Caco-2 (cell line): ENCODE data around the gene MYL12A. TPM values are rescaled to one million over a fixed set of nuclear protein-coding genes. Genes with fewer than 3 reads are reported as not detected.
A peak's percentile ranks its signal among the peaks of the same experiment; 100 is the strongest.
"Not testable (repeated sequence)": the region's sequence is repeated elsewhere in the genome, so short reads cannot be mapped to it uniquely, and the experiment has no call there.

Experiments
- BruUV-seq: library from RNA; stranded (reverse); fragments of 400-500 nt; replicated peaks from 2 replicates; lab custom pipeline; 2021; lab: Mats Ljungman, UMichigan
- CTCF ChIA-PET: fragments of 300-600 bp; sonication (Branson Sonifier 250); formaldehyde crosslinking; loops from one replicate; lab custom pipeline; 2022; ENCODE audit warnings: antibody characterized with exemption; lab: Charles Lee
- POLR2A ChIA-PET: fragments of 300-600 bp; sonication (Branson Sonifier 250); formaldehyde crosslinking; loops from one replicate; lab custom pipeline; 2022; ENCODE audit warnings: antibody characterized with exemption; lab: Charles Lee
- DNase-seq, 2 experiments: peaks; one replicate each; pipeline versions ENCODE4 v3.0.0 to v3.0.0-alpha.2; 2020 to 2022
- H3K27me3 ChIP-seq: replicated peaks from 2 replicates; pipeline ENCODE4 v1.6.0; 2011; ENCODE audit warnings: low read length; ENCODE audit not compliant: control insufficient read depth, insufficient read depth
- H3K36me3 ChIP-seq: 2 replicates; pipeline ENCODE4 v1.5.1; 2011; ENCODE audit warnings: low read length; ENCODE audit not compliant: control insufficient read depth, insufficient read depth
- H3K4me1 ChIP-seq: fragments of 250-450 bp; sonication (Bioruptor Pico); 2 replicates; pipeline ENCODE4 v1.5.1; 2020; ENCODE audit warnings: mild to moderate bottlenecking
- H3K4me3 ChIP-seq: 2 replicates; pipeline ENCODE4 v1.5.1; 2011; ENCODE audit warnings: low read depth, mild to moderate bottlenecking, control low read depth, low read length
- H3K9me3 ChIP-seq: fragments of 250-450 bp; sonication (Bioruptor Pico); 2 replicates; pipeline ENCODE4 v1.5.1; 2020; ENCODE audit warnings: mild to moderate bottlenecking, moderate library complexity
- H3K27ac Mint-ChIP-seq: one replicate; pipeline ENCODE4 v1.8.0; 2022; ENCODE audit warnings: mixed read lengths; ENCODE audit not compliant: unreplicated experiment
- H3K27me3 Mint-ChIP-seq: one replicate; pipeline ENCODE4 v1.8.0; 2022; ENCODE audit warnings: mixed read lengths; ENCODE audit not compliant: insufficient read depth, unreplicated experiment
- H3K36me3 Mint-ChIP-seq: one replicate; pipeline ENCODE4 v1.8.0; 2022; ENCODE audit warnings: mild to moderate bottlenecking, mixed read lengths; ENCODE audit not compliant: insufficient read depth, unreplicated experiment
- H3K4me1 Mint-ChIP-seq: one replicate; pipeline ENCODE4 v1.8.0; 2022; ENCODE audit warnings: low read depth, mixed read lengths; ENCODE audit not compliant: unreplicated experiment
- H3K4me3 Mint-ChIP-seq: one replicate; pipeline ENCODE4 v1.8.0; 2022; ENCODE audit warnings: mild to moderate bottlenecking, moderate library complexity, mixed read lengths; ENCODE audit not compliant: unreplicated experiment
- H3K9me3 Mint-ChIP-seq: one replicate; pipeline ENCODE4 v1.8.0; 2022; ENCODE audit warnings: mixed read lengths; ENCODE audit not compliant: unreplicated experiment
- CTCF ChIP-seq, 2 experiments: fragments of 200-600 bp in 1 of 2; IDR thresholded peaks; 1 replicate in 1 of 2; 2 replicates in 1 of 2; pipeline versions ENCODE4 v1.5.1 to v1.8.0; 2011 to 2022; ENCODE audit warnings: antibody characterized with exemption in 1 of 2, control low read depth in 1 of 2, inconsistent platforms in 1 of 2, low read depth in 1 of 2, low read length in 1 of 2, mild to moderate bottlenecking in 1 of 2, moderate library complexity in 1 of 2; ENCODE audit not compliant: insufficient read depth in 1 of 2, severe bottlenecking in 1 of 2, unreplicated experiment in 1 of 2
- intact Hi-C: fragments of 100-400 bp; cut with micrococcal nuclease; formaldehyde crosslinking; loops from one replicate; pipeline ENCODE4 v1.10.0; 2022; ENCODE audit not compliant: unreplicated experiment
- total RNA-seq: library from RNA; stranded (reverse); gene quantifications from 2 replicates; pipeline ENCODE4 v1.2.3, GENCODE V29; 2022

The MYL12A gene
- total RNA-seq, 1 experiment from 2014 or later = 272 TPM

GRCh38 chr18:3269914-3270299 lies 22.3 kb downstream of the MYL12A start:
- H3K4me1 ChIP-seq = peaks cover 41% of the 10 kb centered on the region
- Mint-ChIP-seq H3K4me3 (no peak overlapping the region), H3K36me3 (peaks cover 65% of the 10 kb centered on the region), H3K27me3 (no peaks in the 10 kb centered on the region), H3K27ac (no peak overlapping the region), H3K9me3 (no peaks in the 10 kb centered on the region), H3K4me1 (peaks cover 43% of the 10 kb centered on the region)
- intact Hi-C loops = no loop called here
- no peak overlapping the region for H3K4me3 ChIP-seq
- ChIA-PET CTCF (no interaction called here), POLR2A (no interaction called here)
- no peak for DNase-seq
- BruUV-seq = no TSS peak
- H3K9me3 ChIP-seq = no peaks in the 10 kb centered on the region
- no peaks in the 10 kb centered on the region for H3K27me3 ChIP-seq
- H3K36me3 ChIP-seq = no peaks in the 10 kb centered on the region
- TF ChIP-seq CTCF (IDR thresholded peaks at IDR 0.05; ENCODE audit: insufficient read depth in 1 of 2, low read depth in 1 of 2, low read length in 1 of 2, severe bottlenecking in 1 of 2, unreplicated experiment in 1 of 2) = no peak

DNA sequence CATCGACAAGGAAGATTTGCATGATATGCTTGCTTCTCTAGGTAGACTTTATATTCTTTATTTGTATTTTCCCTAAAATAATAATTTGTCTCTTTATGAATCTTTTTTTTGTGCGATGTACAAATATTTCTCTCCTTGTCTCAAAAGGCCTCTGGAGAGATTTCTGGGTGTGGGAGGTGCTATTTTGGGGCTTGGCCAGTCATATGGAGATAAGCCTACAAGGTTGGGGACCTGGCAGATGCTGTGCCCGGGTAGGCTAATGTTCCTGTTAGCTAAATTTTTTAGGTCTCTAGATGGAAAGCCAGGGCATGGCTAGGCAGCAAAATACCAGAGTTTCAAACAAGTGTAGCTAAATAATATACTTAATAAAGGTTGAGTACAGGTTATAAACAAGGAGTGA lies 25.4 kb downstream of the MYL12A start:
- no TSS peak for BruUV-seq
- no peak for TF ChIP-seq CTCF (IDR thresholded peaks at IDR 0.05; ENCODE audit: insufficient read depth in 1 of 2, low read depth in 1 of 2, low read length in 1 of 2, severe bottlenecking in 1 of 2, unreplicated experiment in 1 of 2)
- no peak for DNase-seq
- intact Hi-C loops = no loop called here
- no peaks in the 10 kb centered on the region for H3K27me3 ChIP-seq
- no peaks in the 10 kb centered on the region; the same call in 1 of the 2 replicates for H3K36me3 ChIP-seq
- H3K9me3 Mint-ChIP-seq = no peaks in the 10 kb centered on the region
- no peak overlapping the region for H3K4me3 Mint-ChIP-seq
- H3K4me1 ChIP-seq = peaks cover 14% of the 10 kb centered on the region
- peaks cover 33% of the 10 kb centered on the region for H3K4me1 Mint-ChIP-seq
- no peaks in the 10 kb centered on the region for H3K9me3 ChIP-seq
- no peak overlapping the region for H3K4me3 ChIP-seq
- H3K27me3 Mint-ChIP-seq = no peaks in the 10 kb centered on the region
- no peak overlapping the region for H3K27ac Mint-ChIP-seq
- peaks cover 82% of the 10 kb centered on the region for H3K36me3 Mint-ChIP-seq
- ChIA-PET POLR2A (interaction anchor here (1.0 kb wide), 1 partner anchor 9 kb away, joined by 7 read pairs; no protein-coding TSS in a partner anchor), CTCF (no interaction called here)

DNA sequence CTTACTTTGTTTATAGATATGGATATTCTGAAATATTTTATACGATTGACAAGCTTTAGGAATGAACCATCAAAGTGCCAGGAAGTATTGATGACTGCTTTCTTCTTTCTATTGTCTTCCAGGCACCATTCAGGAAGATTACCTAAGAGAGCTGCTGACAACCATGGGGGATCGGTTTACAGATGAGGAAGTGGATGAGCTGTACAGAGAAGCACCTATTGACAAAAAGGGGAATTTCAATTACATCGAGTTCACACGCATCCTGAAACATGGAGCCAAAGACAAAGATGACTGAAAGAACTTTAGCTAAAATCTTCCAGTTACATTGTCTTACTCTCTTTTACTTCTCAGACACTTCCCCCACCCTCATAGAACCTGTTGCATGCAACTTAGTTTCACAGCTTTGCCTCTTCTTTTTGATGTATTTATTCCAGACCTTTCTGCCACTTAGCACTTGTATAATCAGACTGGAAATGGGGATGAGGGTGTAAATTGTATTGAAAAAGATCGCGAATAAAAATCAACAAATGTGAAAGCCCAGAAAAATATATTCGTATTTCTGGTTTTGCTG lies 30.1 kb downstream of the MYL12A start:
- H3K27me3 Mint-ChIP-seq, intact Hi-C loops, H3K4me3 Mint-ChIP-seq, H3K9me3 ChIP-seq, H3K4me3 ChIP-seq, H3K9me3 Mint-ChIP-seq, H3K4me1 ChIP-seq, POLR2A ChIA-PET, CTCF ChIA-PET, H3K27ac Mint-ChIP-seq, H3K27me3 ChIP-seq, H3K36me3 ChIP-seq, DNase-seq: not testable (repeated sequence)
- Mint-ChIP-seq H3K4me1 (peaks cover 19% of the 10 kb centered on the region), H3K36me3 (peaks cover 83% of the 10 kb centered on the region)
- BruUV-seq = TSS peak; percentile 85
